NCI-H2196 (cell line): ENCODE results near the gene CRP.
A peak's percentile ranks its signal among the peaks of the same experiment; 100 is the strongest.
"Not testable (repeated sequence)": the region's sequence is repeated elsewhere in the genome, so short reads cannot be mapped to it uniquely, and the experiment has no call there.

Experiments
- DNase-seq: peaks from one replicate; lab custom pipeline; 2025; ENCODE audit not compliant: unreplicated experiment; lab: John Stamatoyannopoulos, UW

Gene CRP

GRCh38 chr1:159714529-159714928 lies at the start of gene CRP:
Gene CRP, minus strand, starts transcription at chr1:159714589. Its CDS starts 104 bp downstream, at chr1:159714485.
- no peak for DNase-seq

DNA sequence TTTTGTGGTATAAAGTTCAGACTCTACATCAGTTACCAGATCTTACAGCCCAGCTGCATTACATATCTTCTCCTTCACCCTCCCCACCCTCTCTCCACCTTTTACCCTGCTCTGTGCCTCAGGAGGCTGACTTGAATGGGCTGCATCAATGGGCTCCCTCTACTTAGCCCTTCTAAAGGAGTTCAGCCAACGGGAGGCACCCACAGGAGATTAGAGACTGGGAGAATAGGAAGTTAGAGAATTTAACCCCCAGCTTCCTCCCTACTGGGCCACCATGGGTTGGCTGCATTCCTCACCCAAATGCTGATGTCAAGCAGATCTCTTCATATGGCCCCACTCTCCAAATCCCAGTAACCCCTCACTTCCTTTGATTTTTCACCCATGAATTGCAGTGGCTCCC lies 49.3 kb upstream of the CRP start:
- no peak for DNase-seq

- DNase-seq, result no peak
Observed at GRCh38 chr1:159756397-159756796, 42.0 kb upstream of the CRP start.

DNA sequence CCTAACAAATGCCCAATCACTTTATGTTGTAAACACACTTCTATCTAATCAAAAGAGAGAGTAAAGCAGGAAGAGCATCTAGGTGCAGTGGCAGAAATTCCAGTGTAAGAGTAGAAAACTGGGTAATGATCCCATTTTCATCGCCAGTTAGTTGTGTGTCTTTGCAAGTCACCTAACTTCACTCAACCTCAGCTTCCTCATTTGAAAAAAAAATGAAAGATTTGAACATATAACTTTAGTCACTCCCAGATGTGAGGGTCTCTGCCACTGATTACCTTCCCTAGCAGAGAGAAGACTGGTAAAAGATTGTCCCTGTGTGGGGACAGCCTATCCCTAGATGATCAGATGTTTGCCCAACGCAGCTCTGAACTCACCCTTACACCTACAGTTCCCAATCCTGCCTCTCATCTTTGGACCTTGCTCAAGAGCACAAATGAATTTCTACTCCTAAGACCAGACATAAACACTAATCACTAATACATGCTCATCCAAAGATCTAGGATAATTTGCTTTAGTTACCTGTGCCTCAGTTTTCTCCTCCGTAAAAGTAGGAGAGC lies 41.1 kb upstream of the CRP start:
- DNase-seq, result no peak

- DNase-seq, result no peak
Observed at GRCh38 chr1:159753386-159753785, 39.0 kb upstream of the CRP start.

DNA sequence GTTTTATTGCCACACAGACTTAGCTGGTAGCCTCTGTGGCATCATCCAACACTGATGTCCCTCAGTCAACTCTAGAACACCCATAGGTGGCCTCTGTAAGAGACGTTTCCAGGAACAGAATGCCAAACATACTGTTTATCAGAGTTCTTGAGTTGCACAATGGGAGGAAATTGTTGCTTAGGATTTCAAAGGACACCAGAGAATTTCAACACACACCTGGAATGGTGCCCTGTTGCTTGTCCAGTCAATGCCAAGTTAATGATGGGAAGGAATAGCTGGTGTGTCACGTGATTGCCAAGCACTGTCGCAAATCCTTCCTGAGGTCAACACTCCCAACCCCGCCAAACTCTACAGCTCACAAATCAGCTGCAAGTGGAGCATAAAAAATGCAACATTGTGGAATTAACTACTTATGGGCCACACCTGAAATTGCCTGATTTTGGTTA lies 37.8 kb upstream of the CRP start:
- peak; percentile 14 for DNase-seq

DNA sequence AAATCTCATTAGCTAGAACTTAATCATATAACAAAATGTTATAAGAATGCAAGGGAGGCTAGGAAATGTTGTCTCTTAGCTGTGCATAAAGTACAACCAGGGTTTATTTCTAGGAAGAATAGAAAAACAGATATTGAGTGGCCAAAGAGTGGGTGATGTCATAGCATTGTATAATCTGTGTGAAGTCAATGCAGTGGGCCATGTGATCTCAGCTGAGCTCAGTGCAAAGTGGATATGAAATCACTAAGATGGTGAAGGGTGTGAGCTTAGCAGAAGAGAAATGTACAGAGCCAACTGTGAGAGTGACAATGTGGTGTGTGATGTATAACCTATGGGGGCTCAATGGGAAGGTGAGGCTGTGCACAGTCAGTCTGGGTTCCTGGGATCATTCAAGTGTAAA lies 36.6 kb upstream of the CRP start:
- DNase-seq, result no peak

- DNase-seq, result no peak
Observed at GRCh38 chr1:159750621-159751020, 36.2 kb upstream of the CRP start.

DNA sequence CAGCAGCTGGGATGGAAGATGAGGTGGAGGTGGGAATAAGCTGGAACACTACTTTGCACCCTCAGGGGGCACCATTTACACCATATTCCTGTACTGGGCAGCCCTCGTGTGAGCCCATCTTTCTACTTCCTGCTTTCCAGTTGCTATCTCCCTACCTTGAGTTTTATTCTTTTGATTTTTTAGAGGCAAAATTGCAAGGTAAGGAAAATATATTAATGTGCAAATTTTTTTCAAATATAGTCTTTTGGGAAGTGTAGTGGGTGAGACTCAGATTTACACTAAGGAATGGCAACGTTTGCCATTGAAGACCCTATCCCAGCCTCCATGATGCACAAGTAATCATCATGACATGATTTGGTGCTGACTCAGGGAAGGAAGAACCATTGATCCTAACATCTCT lies 35.2 kb upstream of the CRP start:
- no peak for DNase-seq

- no peak for DNase-seq
Observed at GRCh38 chr1:159748370-159748769, 34.0 kb upstream of the CRP start.

DNA sequence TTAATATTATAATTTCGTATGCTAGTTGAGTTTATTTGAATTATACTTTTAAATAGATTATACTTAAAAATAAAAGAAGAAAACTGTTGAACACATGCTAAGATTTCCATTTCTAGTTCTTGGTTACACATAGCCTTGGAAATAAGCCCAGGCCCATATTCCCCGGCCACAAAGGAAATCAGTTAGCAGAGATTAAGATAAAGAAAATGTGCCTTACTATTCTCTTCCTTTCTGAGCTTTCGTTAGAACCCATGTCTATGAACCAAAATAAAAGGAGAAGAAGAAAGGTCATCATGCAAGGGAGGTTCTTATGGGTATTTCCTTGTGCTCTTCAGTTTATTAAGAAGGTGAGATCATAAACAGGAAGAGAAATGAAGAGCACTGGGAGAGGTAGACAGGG lies 32.3 kb upstream of the CRP start:
- DNase-seq, result no peak

DNA sequence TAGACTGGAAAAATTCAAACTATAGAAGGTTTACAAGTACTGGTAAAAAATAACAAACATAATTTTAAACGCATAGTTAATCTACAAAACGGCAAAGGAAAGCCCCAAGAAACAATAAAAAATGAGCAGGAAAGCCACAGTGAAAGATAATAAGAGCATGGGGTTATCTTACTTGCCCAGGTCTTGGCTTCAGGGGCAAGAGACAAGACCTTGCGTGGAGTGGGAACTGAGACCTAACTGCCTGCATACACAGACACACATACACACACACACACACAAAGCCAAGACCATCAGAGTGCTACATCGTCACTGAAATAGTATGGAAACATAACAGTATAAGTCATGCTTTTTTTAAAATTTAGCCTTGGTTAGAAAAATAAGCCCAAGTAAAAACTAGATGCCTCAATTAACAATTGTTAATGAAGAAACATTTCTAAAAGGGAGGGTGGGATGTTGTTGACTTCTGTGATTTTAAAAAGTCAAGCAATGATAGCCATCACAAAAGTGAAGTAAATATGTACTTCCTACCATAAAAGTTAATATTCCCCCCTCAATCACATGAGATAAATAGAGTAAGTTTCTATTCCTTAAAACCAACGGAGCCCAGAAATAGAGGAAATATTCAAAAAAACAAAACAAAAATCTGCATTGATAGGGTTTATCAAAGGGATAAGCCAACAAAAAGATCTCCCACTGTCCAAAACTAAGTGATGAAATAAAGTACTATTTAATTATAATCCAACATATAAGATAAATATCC lies 29.4 kb upstream of the CRP start:
- DNase-seq, result no peak

- DNase-seq, result no peak
Observed at GRCh38 chr1:159737238-159737916, 23.0 kb upstream of the CRP start.

- not testable (repeated sequence) for DNase-seq
Observed at GRCh38 chr1:159723188-159723587, 8.8 kb upstream of the CRP start.

DNA sequence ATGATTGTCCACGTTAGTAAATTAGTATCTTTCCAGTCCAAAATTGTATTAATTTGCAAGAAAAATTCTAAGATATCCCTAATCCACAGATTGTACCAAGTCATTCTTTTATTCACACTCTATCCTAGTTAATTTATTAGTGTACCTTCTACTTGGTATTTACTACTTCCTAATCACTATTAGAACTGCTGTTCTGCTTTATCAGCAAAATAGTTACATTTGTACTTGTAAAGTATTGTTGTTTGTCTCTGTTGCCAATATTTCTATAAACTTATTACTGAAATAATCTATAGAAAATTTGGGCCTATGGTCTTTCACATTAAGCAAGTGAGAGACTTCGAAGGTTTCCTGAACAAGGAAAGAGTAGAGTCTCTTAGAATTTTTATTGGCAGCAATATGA lies 5.6 kb upstream of the CRP start:
- DNase-seq, result no peak

- no peak for DNase-seq
Observed at GRCh38 chr1:159715855-159716254, 1.5 kb upstream of the CRP start.

GRCh38 chr1:159712080-159712479 lies 2.3 kb downstream of the CRP start:
- DNase-seq, result no peak

GRCh38 chr1:159707472-159708260 lies 6.7 kb downstream of the CRP start:
- DNase-seq, result no peak

- DNase-seq, result no peak
Observed at GRCh38 chr1:159705904-159706256, 8.5 kb downstream of the CRP start.

- DNase-seq, result no peak
Observed at GRCh38 chr1:159705251-159705903, 9.0 kb downstream of the CRP start.

DNA sequence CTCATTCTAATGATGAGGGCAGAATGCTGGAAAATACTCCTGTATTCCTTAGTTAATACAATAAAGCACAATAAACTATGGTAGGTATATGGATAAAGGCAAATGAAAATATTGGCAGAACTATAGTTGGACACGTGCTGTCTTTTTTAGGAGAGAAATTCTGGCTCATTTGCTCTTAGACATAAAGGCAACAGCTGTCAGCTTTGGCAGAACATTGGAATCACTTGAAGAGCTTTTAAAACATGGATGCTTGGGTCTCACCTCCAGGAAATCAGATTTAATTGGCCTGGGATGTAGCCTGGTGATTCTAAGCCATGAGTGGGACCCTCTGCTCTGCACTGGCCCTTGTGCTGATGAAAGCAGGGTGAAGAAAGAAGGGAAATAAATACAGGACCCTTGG lies 9.9 kb downstream of the CRP start:
- no peak for DNase-seq
